Measurements from ENCODE around the gene MANBA.

GRCh38 chr4:102631616-102632015 lies 129.2 kb downstream of the MANBA start:
- TF ChIP-seq POLR2A (IDR thresholded peaks at IDR 0.05), result no peak
- TF ChIP-seq CTCF (IDR thresholded peaks at IDR 0.05), result no peak
